SH-SY5Y (cell line): ENCODE measurements around the gene INO80C.

Experiments
- GATA2 ChIP-seq: IDR thresholded peaks from 2 replicates; pipeline ENCODE4 v1.6.1; 2011; ENCODE audit warnings: mild to moderate bottlenecking, low read depth, low read length
- GATA3 ChIP-seq: IDR thresholded peaks from 2 replicates; pipeline ENCODE4 v1.6.1; 2011; ENCODE audit warnings: low read depth, mild to moderate bottlenecking, low read length, moderate library complexity

DNA sequence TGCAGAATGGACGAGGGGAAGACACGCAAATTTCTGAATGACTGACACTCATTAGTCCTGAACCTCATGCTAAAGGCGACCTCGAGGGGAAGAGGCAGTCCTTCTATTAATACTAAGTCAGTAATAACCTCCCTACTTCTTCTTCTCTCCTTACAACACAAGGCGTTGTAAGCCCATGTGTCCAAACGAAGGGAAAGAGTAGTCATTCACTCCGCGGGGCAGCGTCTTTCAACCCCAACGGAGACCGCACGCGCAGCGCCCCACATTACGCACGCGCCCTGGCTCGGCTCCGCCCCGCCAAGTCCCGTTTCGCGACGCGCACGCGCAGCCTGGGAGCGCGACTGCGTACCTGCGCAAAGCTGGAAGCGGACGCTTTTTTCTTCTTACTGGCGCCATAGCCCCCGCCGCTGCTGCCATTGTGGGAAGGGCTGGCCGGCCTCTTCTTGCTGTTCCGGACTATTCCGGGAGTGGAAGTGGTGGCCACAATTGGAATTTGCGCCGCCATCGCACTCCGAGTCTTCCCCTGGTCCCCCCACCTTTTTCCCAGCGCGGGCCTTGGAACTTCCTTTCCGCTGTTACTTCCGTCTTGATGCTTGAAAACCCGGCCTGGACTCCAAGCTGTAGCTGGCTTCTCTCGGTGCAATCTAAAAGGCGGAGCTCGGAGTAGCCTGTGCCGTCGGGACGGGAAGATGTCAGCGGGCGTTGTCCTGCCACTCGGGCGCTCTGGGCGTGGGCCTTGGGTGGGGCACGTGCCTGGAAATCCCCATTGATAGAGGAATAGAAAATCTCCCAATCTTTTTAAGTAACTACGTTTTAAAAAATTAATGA lies at the start of gene INO80C:
- TF ChIP-seq GATA2 (no peak), GATA3 (no peak)
